T-helper 9 cell (primary cell): ENCODE results near the gene EFHD2.
"Not testable (repeated sequence)": the region's sequence is repeated elsewhere in the genome, so short reads cannot be mapped to it uniquely, and the experiment has no call there.

Experiments
- DNase-seq: peaks from one replicate; pipeline ENCODE4 v3.0.0-alpha.2; 2020

The EFHD2 gene

GRCh38 chr1:15412175-15412800 is 2.6 kb downstream of the EFHD2 start:
- peak; percentile 41 for DNase-seq

- no peak for DNase-seq
Measured at GRCh38 chr1:15412843-15413242, 3.2 kb downstream of the EFHD2 start.

- no peak for DNase-seq
Measured at GRCh38 chr1:15413563-15414444, 4.1 kb downstream of the EFHD2 start.

GRCh38 chr1:15414445-15414983 is 4.8 kb downstream of the EFHD2 start:
- no peak for DNase-seq

GRCh38 chr1:15417059-15417934 is 7.6 kb downstream of the EFHD2 start:
- DNase-seq = peak; percentile 67

GRCh38 chr1:15418806-15419515 is 9.3 kb downstream of the EFHD2 start:
- DNase-seq = no peak

- no peak for DNase-seq
Measured at GRCh38 chr1:15420853-15421465, 11.3 kb downstream of the EFHD2 start.

- no peak for DNase-seq
Measured at GRCh38 chr1:15422871-15423270, 13.2 kb downstream of the EFHD2 start.

GRCh38 chr1:15423355-15424077 is 13.8 kb downstream of the EFHD2 start:
- no peak for DNase-seq

- DNase-seq = no peak
Measured at GRCh38 chr1:15424146-15424667, 14.5 kb downstream of the EFHD2 start.

- no peak for DNase-seq
Measured at GRCh38 chr1:15424981-15425380, 15.3 kb downstream of the EFHD2 start.

GRCh38 chr1:15425521-15425920 is 15.8 kb downstream of the EFHD2 start:
- DNase-seq = no peak

- no peak for DNase-seq
Measured at GRCh38 chr1:15425958-15426357, 16.3 kb downstream of the EFHD2 start.

- DNase-seq = no peak
Measured at GRCh38 chr1:15426492-15427279, 17.0 kb downstream of the EFHD2 start.

GRCh38 chr1:15427280-15427666 is 17.6 kb downstream of the EFHD2 start:
- DNase-seq = no peak

- not testable (repeated sequence) for DNase-seq
Measured at GRCh38 chr1:15428252-15428651, 18.6 kb downstream of the EFHD2 start.

- no peak for DNase-seq
Measured at GRCh38 chr1:15428815-15429435, 19.2 kb downstream of the EFHD2 start.

GRCh38 chr1:15429701-15430149 is 20.0 kb downstream of the EFHD2 start:
- no peak for DNase-seq

- DNase-seq = peak; percentile 75
Measured at GRCh38 chr1:15430787-15431570, 21.3 kb downstream of the EFHD2 start.
